Progenitor cell of endocrine pancreas (in vitro differentiated cells): Measurements from ENCODE around the gene GTPBP3. TPM values are rescaled to one million over a fixed set of nuclear protein-coding genes. Genes with fewer than 3 reads are reported as not detected.

Experiments used
- DNase-seq: peaks from one replicate; pipeline ENCODE4 v3.0.0; 2021; ENCODE audit warnings: low spot score; ENCODE audit not compliant: unreplicated experiment
- H3K27ac Mint-ChIP-seq: 2 replicates; pipeline ENCODE4 v1.8.0; 2021; ENCODE audit warnings: mild to moderate bottlenecking, moderate library complexity, mixed read lengths
- H3K27me3 Mint-ChIP-seq: 2 replicates; pipeline ENCODE4 v1.8.0; 2021; ENCODE audit warnings: mixed read lengths
- H3K36me3 Mint-ChIP-seq: 2 replicates; pipeline ENCODE4 v1.8.0; 2022; ENCODE audit warnings: mixed read lengths; ENCODE audit not compliant: insufficient read depth
- H3K4me1 Mint-ChIP-seq: 2 replicates; pipeline ENCODE4 v1.8.0; 2021; ENCODE audit warnings: low read depth, mixed read lengths
- H3K4me3 Mint-ChIP-seq: 2 replicates; pipeline ENCODE4 v1.8.0; 2021; ENCODE audit warnings: low read depth, mild to moderate bottlenecking, moderate library complexity, mixed read lengths
- H3K9me3 Mint-ChIP-seq: 2 replicates; pipeline ENCODE4 v1.8.0; 2021; ENCODE audit warnings: low read depth, mixed read lengths
- total RNA-seq: library from RNA; stranded (reverse); gene quantifications from 2 replicates; pipeline ENCODE4 v1.2.1, GENCODE V29; 2021
- TF ChIP-seq, protein P1 (sequence below): fragments of 200-600 bp; sonication (generic); IDR thresholded peaks from one replicate; pipeline ENCODE4 v1.5.0; 2021; ENCODE audit warnings: antibody characterized with exemption, mild to moderate bottlenecking; ENCODE audit not compliant: unreplicated experiment

The GTPBP3 gene
- total RNA-seq, 1 donor from 2014 or later = 44.5 TPM

- no peaks in the 10 kb centered on the region for H3K9me3 Mint-ChIP-seq
- no peaks in the 10 kb centered on the region for H3K27me3 Mint-ChIP-seq
- H3K36me3 Mint-ChIP-seq = peaks cover 7% of the 10 kb centered on the region
- H3K27ac Mint-ChIP-seq = no peak overlapping the region
- TF ChIP-seq, protein P1, sequence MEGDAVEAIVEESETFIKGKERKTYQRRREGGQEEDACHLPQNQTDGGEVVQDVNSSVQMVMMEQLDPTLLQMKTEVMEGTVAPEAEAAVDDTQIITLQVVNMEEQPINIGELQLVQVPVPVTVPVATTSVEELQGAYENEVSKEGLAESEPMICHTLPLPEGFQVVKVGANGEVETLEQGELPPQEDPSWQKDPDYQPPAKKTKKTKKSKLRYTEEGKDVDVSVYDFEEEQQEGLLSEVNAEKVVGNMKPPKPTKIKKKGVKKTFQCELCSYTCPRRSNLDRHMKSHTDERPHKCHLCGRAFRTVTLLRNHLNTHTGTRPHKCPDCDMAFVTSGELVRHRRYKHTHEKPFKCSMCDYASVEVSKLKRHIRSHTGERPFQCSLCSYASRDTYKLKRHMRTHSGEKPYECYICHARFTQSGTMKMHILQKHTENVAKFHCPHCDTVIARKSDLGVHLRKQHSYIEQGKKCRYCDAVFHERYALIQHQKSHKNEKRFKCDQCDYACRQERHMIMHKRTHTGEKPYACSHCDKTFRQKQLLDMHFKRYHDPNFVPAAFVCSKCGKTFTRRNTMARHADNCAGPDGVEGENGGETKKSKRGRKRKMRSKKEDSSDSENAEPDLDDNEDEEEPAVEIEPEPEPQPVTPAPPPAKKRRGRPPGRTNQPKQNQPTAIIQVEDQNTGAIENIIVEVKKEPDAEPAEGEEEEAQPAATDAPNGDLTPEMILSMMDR = no peak
- no peak for DNase-seq
- peaks cover 12% of the 10 kb centered on the region for H3K4me1 Mint-ChIP-seq
- peak overlapping the region; percentile 69 for H3K4me3 Mint-ChIP-seq
Measured at GRCh38 chr19:17302391-17303166, 34.8 kb upstream of the GTPBP3 start.

DNA sequence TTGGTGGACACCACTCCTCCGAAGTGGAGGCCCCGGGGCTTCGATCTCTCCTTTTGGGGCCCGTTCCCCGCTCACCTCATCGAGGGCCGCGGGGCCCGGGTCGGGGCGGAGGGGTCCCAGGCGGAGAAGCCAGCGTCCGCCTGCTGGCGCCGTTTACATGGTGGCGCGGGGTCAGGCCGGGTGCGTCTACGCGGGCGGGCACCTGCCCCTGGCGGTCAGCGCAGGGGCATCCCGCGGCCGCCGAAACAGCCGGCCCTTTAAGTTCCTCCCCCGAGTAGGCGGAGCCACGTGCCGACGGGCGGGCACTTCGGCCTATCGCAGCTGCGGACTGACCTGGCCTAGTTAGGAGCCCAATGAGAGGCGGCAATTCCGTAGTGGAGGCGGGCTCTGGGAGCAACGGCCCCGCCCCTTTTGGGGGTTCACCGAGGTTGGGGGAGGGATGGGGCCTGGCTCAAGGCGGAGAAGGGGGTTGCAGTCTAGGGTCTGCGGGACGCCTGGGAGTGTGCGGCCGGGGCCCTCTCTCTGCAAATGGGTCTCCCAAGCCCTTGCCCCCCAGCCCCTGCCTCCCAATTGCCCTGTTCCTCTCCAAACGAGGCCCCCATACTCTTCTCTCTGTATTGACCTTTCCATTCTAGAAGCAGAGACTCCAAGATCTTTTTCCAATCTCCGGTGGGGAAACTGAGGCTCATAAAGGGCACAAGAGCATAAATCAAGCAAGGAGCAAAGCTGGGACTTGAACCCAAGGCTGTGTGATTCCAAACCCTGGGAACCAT, 34.0 kb upstream of the GTPBP3 start, which contains the start of gene ABHD8:
ABHD8 (minus strand) TSS at position 259 of the 773 bp plus-strand sequence. CDS start 1,809 bp downstream, outside the sequence.
- Mint-ChIP-seq H3K36me3 (peaks cover 4% of the 10 kb centered on the region), H3K27ac (no peak within 1 kb of the TSS), H3K4me3 (peak within 1 kb of the TSS; percentile 69)

DNA sequence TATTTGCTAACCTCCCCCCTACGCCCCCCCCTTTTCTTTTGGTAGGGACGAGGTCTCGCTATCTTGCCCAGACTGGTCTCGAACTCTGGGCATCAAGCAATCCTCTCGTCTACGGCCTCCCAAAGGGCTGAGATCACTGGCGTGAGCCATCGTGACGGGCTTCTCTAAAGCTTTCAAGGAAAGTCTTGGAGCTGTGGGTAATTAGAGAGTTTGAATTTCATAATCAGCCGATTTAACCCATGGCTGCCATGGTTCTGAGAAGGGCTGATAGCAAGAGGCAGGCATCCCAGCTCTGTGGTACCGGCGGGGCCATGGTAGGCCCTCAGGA, 33.4 kb upstream of the GTPBP3 start:
- TF ChIP-seq, protein P1 = no peak
- Mint-ChIP-seq H3K4me3 (peak overlapping the region; percentile 69), H3K9me3 (no peaks in the 10 kb centered on the region), H3K36me3 (peaks cover under 1% of the 10 kb centered on the region), H3K4me1 (peaks cover 15% of the 10 kb centered on the region), H3K27me3 (no peaks in the 10 kb centered on the region), H3K27ac (no peak overlapping the region)
- no peak for DNase-seq

More for the DNA sequence above, 34.0 kb upstream of the GTPBP3 start, which contains the start of gene ABHD8:
- Mint-ChIP-seq H3K9me3 (no peaks in the 10 kb centered on the region), H3K4me1 (peaks cover 15% of the 10 kb centered on the region), H3K27me3 (no peaks in the 10 kb centered on the region)
- DNase-seq = peak; percentile 96
- TF ChIP-seq, protein P1 = peak; percentile 74

DNA sequence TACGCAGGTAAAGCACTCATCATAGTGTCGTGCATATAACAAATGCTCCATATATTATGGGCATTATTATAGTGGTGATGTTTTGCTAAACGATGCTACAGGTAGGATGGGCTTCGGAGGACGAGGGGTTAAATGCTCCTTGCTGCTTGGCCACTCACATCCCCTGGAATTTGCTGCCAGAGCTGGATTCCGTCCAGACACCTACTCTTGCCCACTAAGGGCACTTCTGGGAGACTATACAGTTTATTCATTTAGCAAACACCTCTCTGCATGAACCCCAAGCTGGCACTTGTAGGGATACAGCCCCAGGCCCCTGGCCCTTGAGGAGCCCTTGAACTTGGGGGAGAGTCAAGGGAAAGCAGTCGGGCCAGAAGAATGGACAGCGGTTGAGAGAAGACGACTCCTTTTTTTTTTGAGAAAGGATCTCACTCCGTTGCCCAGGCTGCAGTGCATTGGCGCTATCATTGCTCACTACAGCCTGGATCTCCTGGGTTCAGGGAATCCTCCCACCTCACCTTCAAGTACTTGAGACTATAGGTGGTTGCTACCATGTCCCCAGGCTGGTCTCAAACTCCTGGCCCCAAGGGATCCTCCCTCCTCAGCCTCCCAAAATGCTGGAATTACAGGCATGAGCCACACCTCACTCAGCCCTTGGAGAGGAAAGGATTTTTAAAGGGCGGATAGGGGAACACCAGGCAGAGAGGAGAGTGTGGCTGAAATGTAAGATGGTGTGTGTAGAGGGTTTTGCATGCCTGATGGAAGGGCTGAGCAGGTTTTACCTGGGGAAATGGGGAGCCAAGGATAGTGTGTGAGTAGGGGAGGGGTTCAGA, 32.8 kb upstream of the GTPBP3 start:
- H3K4me1 Mint-ChIP-seq = peaks cover 20% of the 10 kb centered on the region
- no peaks in the 10 kb centered on the region for H3K27me3 Mint-ChIP-seq
- no peak for DNase-seq
- peak overlapping the region; percentile 91 for H3K27ac Mint-ChIP-seq
- H3K9me3 Mint-ChIP-seq = no peaks in the 10 kb centered on the region
- peak overlapping the region; percentile 11 for H3K4me3 Mint-ChIP-seq
- no peaks in the 10 kb centered on the region for H3K36me3 Mint-ChIP-seq
- TF ChIP-seq, protein P1 = no peak

GRCh38 chr19:17305216-17305516, 32.2 kb upstream of the GTPBP3 start:
- Mint-ChIP-seq H3K27me3 (no peaks in the 10 kb centered on the region), H3K36me3 (no peaks in the 10 kb centered on the region), H3K27ac (peak overlapping the region; percentile 91), H3K9me3 (no peaks in the 10 kb centered on the region), H3K4me1 (peaks cover 22% of the 10 kb centered on the region), H3K4me3 (peak overlapping the region; percentile 88)
- no peak for DNase-seq
- TF ChIP-seq, protein P1 = no peak
